Esophagus muscularis mucosa (tissue), 4 donors: Measurements from ENCODE around the gene RGS2.

Experiments
- EP300 ChIP-seq: sonication (generic); formaldehyde crosslinking; IDR thresholded peaks from one replicate; pipeline ENCODE4 v1.6.1; 2017; ENCODE audit warnings: antibody characterized with exemption
- POLR2A ChIP-seq: fragments of 450-650 bp; IDR thresholded peaks from one replicate; pipeline ENCODE4 v1.6.1; 2017; ENCODE audit warnings: antibody characterized with exemption, moderate library complexity, mild to moderate bottlenecking, low read depth
- TF ChIP-seq, protein P1 (sequence below), 3 experiments: fragments of 200-600 bp in 2 of 3; fragments of 450-650 bp in 1 of 3; sonication (generic) in 2 of 3; IDR thresholded peaks; one replicate each; pipeline ENCODE4 v1.5.1; 2017 to 2019; ENCODE audit warnings: antibody characterized with exemption in 3 of 3, mild to moderate bottlenecking in 2 of 3, moderate library complexity in 1 of 3

DNA sequence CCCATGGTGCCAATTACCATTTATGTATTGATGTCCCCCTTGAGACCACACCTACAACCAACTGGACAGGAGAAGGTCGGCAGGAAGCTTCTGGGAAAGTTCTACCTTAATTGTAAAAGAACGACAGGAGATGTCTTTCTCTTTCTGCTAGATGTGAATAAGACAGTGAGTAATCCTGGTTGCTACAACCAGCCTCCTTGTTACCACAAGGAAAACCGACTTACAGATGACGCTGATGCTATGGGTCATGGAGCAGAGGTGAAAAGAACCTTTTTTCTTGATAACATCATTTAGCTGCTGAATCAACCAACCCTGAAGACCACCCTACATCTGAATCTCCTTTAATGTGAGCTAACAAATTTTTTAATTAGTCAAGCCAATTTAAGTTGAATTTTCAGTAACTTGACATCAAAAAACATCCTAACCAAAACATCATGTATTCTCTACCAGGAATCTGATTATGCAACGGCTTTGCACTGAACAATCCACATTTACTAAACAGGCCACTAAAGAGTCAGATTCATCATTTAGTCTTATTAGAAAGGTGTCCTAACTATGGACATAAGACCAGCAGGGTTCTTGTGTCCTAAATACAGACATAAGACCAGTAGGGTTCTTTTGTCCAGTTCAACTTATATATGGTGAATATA is 23.0 kb downstream of the RGS2 start:
- TF ChIP-seq, protein P1, sequence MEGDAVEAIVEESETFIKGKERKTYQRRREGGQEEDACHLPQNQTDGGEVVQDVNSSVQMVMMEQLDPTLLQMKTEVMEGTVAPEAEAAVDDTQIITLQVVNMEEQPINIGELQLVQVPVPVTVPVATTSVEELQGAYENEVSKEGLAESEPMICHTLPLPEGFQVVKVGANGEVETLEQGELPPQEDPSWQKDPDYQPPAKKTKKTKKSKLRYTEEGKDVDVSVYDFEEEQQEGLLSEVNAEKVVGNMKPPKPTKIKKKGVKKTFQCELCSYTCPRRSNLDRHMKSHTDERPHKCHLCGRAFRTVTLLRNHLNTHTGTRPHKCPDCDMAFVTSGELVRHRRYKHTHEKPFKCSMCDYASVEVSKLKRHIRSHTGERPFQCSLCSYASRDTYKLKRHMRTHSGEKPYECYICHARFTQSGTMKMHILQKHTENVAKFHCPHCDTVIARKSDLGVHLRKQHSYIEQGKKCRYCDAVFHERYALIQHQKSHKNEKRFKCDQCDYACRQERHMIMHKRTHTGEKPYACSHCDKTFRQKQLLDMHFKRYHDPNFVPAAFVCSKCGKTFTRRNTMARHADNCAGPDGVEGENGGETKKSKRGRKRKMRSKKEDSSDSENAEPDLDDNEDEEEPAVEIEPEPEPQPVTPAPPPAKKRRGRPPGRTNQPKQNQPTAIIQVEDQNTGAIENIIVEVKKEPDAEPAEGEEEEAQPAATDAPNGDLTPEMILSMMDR (IDR thresholded peaks at IDR 0.05), result no peak
- no peak for TF ChIP-seq POLR2A
- TF ChIP-seq EP300, result no peak
